GM21576 (cell line): ENCODE results near the gene KCTD6.

Experiments
- ATAC-seq: cut with Tn5 transposase; IDR thresholded peaks from one replicate; pipeline ENCODE4 v1.9.1; 2021; ENCODE audit warnings: mild to moderate bottlenecking, moderate library complexity; ENCODE audit not compliant: unreplicated experiment

Gene KCTD6

GRCh38 chr3:58484722-58485069 lies 7.2 kb upstream of the KCTD6 start:
- ATAC-seq = no peak

DNA sequence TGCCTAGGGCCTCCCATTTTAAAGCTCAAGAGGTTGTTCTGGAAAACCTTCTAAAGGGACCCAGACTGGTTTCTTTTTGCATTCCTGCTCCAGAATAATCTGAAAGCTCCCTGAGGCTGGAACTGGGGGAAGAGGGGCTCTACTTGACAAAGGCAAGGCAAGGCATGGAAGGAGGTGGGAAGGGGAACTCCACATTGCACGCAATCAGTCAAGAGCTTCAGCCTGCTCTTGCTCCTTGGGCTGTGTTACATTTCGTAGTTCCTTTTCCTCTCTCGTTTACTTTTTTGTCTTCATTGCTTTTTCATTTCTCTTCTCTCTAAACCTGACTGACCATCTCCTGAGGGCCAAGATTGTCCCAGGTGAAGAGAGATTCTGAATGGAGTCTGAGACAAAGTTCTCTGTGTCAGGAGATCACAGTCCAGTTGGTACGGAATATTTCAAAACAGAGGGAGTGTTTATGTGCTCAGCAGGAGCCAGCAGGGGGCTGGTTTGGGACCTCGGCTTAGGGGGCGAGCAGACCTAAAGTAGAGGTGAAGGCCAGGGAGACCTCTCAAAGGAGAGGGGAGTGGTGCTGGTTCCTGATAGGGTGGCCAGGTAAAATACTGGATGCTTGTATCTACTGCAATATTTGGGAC lies 6.0 kb upstream of the KCTD6 start:
- ATAC-seq = no peak

DNA sequence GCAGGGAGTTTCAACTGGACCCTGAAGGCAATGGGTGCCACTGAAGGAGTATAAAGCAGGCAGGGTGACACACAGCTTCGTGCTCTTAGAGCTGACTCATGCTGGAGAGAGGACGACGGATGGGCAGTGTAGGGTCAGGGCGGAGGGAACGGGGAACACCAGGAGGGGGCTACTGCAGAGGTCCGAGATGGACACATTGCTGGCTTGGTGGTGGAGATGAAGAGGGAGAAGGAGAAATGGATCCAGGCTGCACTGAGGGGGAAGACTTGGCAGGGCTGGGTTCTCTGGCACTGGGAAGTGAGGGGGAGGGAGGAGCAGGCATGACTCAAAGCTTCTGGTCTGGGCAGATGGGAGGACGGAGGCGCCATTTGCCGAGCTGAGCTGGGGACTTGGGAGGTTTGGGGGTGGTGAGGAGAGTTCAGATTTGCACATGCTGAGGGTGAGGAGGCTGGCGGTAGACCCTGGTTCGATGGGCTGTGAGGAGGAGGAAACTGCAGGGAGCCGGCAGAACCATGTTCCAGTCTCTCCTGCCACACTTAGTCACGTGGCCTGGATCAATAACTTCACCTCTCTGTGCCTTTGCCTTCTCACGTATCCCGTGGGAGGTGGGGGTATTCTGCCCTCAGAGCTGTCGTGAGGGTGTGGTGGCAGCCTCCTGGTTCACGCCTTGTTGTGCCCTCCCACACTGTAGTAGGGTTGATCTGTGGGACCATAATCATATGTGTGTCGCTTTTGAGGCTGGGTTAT lies 4.6 kb upstream of the KCTD6 start:
- ATAC-seq = no peak

- no peak for ATAC-seq
Observed at GRCh38 chr3:58488967-58489366, 2.9 kb upstream of the KCTD6 start.

- ATAC-seq = no peak
Observed at GRCh38 chr3:58490860-58491501, 915 bp upstream of the KCTD6 start.

DNA sequence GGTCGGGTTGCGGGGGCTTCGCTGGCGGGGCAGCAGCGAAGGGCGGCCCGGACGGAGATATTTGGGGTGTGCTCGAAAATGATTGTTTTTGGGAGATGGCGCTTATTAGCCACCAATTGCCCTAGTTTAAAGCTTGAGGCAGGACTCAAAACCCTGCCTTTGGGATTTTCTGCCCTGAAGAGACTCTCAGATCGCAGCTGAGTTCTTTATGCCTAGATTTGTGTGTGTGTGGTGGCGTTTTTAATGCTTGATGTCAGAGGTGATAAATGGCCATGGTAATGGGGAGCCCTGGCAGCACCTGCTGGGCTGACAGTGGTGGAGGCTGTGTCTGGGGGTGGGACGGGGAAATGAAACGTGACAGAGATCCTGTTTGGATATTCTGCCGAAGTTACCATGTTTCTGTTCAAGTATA lies 604 bp downstream of the KCTD6 start:
- no peak for ATAC-seq

DNA sequence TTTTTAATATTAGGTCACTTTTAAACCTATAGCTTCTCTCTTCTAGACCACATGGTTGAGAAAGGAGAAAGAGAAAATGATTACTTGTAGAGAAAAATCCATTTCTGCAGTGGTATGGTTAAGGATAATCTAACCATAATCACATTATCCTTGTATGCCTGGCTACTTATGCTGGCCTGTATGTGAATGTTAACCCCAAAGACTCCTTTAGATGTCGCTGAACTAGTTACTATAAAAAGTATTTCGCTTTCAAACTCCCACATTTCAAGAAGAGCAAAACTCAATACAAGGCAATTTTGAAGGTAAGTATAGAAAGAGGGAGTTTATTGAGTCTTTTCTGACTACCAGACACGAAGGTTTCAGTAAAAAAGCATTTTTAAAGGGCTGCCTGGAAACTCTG lies 2.2 kb downstream of the KCTD6 start:
- no peak for ATAC-seq

DNA sequence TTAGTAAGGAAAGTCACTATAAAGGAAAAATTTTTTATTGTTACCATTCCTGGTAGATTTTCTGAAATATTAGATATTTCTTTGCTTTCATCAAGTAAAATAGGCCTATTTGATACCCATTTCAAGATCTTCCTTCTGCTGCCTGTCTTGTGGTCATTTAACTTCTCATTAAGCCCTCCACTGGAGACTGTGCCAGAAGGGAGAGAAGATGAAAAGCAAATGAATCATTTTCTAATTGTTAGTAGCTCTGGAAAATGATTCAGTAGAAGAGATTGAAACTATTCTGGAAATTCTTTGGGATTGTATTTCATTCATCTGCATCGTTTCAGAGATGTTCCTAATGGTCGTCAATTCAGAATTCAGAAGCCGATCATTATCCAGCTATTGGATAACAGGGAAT lies 3.2 kb downstream of the KCTD6 start:
- no peak for ATAC-seq

DNA sequence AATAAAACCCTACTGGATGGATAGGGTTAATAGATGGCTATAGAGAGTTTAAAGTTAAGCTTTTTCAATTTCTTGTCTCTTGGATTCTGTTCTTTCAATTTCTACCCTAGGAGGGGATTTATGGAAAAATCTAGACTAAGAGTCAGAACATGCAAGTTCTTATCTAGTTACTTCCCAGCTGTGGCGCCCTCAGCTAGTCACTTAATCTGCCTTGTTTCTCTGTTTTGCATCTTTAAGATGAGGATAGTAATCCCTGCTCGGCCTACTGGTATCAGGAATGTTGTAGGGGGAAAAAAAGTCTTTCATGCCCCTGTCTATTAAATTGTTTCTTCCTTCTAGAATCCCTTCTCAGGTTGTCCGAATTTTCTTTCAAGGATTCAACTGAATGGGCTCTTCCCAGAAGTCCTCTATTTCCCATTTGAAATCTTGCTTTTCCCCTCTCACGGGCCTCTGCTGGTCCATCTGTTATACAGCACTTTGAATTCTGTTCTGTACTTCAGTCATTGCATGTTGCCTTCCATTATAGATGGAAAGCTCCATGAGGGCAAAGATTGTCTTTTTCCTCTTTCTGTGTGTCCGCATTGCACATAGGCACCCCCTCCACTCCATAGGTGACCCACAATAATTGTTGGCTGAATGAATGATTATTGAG lies 4.4 kb downstream of the KCTD6 start:
- no peak for ATAC-seq

GRCh38 chr3:58497097-58497496 lies 5.2 kb downstream of the KCTD6 start:
- no peak for ATAC-seq

DNA sequence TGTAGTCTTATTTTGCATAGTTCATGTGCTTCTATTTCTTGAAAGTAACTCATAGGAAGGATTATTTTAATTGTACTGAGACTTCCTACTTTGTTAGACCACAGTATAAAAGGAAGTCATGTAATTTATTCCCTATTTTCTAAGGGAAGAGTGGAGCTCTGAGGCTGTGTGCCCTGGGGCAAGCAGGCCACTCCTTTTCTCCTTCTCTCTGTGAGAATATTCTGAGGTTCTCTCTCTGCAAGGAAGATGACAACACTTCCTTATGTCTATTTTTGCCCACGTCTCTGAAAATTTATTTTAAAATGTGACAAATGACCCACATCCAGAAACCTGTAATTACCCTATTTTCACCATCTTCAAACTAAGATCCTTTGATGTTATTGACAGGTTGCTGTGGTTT lies 11.0 kb downstream of the KCTD6 start:
- no peak for ATAC-seq

DNA sequence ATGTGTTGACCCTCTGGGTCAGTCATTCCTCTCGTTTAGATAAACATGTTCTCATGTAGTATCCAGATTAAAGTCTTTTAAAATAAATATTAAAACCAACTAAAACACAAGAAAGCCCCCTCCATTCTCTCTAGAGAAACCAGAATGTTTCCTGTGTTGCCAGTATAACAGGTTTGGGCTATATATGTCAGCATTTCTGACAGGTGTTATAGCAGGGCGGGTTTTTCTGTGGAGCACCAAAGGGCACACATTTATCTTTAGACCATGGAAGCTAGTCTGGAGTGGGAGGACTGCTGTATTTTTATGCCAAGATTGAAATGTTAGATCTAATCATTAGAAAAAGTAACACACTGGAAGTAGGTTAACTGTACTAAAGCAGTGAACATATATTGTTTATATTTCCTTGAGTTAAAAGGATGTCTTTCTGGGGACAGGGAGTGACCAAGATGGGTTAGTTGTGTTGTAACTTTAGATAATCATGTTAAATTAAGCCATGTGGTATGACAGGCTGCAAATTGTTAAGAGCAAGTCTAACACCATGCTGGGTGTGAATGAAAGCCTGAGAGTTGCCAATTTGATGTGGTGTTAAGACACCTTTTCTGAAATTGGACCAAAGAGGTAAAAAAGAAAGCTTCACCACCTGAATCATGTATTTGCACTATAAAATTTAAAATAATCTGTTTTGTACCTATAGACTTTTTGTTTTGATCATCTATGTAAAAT lies 15.6 kb downstream of the KCTD6 start:
- ATAC-seq = no peak

DNA sequence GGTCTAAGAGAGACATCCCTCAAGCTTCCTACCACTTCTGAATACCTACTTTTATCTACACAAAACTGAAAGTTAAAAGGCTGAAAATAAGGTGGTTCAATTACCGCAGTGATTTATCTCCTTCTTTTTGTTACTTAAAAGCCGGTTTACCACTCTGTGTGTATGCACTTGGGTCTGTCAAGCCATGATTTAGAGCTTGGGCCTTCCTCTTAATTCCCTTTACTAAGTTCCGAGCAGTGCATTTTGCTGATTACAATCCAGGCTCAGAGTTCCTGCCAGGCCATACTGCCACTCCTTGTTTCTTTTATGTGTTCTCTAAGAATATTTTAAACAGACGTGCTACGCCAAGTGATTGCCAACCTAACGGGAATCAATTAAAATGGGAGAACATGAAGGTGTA lies 16.5 kb downstream of the KCTD6 start:
- ATAC-seq = no peak

- no peak for ATAC-seq
Observed at GRCh38 chr3:58514405-58514804, 22.5 kb downstream of the KCTD6 start.

DNA sequence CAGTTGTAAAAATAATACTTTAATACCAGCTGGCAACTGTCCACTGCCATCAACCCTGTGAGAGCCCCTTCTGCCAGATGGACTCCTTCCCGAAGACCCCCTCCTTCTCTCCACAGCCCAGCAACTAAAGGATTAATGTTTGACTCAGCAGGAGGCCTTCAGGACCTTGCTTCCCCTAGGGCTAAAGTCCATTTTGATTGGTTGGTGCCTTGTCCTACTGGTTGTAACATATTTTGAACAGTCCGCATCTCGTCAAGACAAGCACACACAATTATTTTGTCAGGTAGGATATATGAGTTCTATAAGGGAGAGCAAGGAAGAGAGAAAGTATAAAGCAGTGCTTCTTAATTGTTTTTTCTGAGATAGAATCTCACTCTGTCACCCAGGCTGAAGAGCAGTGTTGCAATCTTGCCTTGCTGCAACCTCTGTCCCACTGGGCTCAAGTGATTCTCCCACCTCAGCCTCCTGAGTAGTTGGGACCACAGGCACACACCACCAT lies 26.4 kb downstream of the KCTD6 start:
- ATAC-seq = no peak

- no peak for ATAC-seq
Observed at GRCh38 chr3:58519668-58520402, 27.9 kb downstream of the KCTD6 start.

DNA sequence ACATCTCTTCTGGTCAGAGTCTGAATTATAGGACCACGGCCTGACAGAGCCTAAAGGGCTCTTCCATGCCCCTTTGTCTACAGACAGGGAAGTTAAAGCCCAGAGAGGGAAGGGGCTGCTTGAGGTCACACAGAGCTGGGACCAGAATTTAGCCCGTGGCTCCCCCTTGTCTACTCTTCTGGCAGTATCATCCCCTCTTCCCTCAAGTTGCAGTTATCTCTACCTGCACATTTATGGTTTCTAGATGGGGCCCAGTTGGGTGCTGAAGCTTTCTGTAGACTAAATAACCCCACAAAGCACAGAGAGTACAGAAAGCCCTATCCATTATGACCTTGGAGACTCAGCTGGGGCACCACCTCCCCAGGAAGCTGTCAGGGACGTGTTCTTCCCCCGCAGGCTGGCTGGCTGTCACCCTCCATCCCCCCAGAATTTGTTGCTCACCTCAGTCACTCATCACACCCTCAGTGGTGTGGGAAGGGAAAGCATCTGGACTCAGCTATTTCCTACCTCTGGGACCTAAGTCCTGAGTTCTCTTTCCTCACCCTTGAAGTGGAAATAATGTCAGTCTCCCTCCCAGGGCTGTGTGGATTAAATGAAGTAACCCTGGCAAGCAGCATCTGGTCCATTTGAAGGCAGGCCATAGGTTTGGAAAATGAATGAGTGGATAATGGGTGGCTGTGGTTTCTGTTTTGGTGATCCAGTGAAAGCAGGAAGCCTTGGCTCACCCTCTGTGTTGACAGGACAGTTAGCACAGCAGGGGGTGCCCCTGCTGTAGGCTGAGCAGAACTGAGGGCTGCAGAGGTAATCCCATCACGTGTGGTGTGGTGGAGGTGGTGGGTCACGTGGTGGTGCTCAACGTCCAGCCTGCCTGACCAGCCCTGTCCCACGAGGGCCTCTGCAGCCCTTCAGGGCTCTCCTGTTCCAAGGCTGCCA lies 28.8 kb downstream of the KCTD6 start:
- ATAC-seq = no peak

DNA sequence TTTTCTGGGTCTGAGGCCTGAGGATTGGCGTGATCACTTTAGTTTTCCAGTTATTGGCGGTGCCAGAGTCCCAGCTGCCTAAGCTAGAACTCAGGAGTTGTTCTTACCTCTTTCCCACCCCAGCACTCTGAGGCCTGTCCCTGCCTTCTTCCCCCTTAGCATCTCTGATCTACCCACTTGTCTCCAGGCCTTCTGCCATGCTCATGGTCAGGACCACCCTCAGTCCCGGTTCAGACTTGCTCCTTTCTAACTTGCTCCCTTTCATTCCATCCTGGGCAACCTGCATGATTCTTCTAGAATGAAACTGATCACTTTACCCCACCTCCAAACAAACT lies 29.4 kb downstream of the KCTD6 start:
- ATAC-seq = no peak

GRCh38 chr3:58521917-58522631 lies 30.2 kb downstream of the KCTD6 start:
- no peak for ATAC-seq
